Astrocyte of the cerebellum (primary cell): Measurements from ENCODE around the gene SGSM1.

Source experiments
- DNase-seq: peaks from one replicate; pipeline ENCODE4 v3.0.0-alpha.2; 2011; ENCODE audit warnings: low read depth
- H3K4me3 ChIP-seq: 2 replicates; pipeline ENCODE4 v1.5.1; 2011; ENCODE audit warnings: mild to moderate bottlenecking, low read depth, low read length, moderate library complexity
- in situ Hi-C: cut with HindIII; loops from 2 replicates; pipeline ENCODE4 v1.10.0; 2017; ENCODE audit warnings: low sequenced_read_pairs
- TF ChIP-seq, protein P1 (sequence below): IDR thresholded peaks from 2 replicates; pipeline ENCODE4 v1.5.1; 2012; ENCODE audit warnings: low read length, low read depth, moderate library complexity, mild to moderate bottlenecking; ENCODE audit errors: missing control alignments

The SGSM1 gene

GRCh38 chr22:24805790-24806662 lies at the start of gene SGSM1:
TSS of gene SGSM1 (plus strand) at chr22:24806211. CDS start at chr22:24806326, 115 bp downstream.
- no peak for DNase-seq
- peak within 1 kb of the TSS; percentile 36 for H3K4me3 ChIP-seq
- TF ChIP-seq, protein P1, sequence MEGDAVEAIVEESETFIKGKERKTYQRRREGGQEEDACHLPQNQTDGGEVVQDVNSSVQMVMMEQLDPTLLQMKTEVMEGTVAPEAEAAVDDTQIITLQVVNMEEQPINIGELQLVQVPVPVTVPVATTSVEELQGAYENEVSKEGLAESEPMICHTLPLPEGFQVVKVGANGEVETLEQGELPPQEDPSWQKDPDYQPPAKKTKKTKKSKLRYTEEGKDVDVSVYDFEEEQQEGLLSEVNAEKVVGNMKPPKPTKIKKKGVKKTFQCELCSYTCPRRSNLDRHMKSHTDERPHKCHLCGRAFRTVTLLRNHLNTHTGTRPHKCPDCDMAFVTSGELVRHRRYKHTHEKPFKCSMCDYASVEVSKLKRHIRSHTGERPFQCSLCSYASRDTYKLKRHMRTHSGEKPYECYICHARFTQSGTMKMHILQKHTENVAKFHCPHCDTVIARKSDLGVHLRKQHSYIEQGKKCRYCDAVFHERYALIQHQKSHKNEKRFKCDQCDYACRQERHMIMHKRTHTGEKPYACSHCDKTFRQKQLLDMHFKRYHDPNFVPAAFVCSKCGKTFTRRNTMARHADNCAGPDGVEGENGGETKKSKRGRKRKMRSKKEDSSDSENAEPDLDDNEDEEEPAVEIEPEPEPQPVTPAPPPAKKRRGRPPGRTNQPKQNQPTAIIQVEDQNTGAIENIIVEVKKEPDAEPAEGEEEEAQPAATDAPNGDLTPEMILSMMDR = no peak
- in situ Hi-C loops = no loop called here

DNA sequence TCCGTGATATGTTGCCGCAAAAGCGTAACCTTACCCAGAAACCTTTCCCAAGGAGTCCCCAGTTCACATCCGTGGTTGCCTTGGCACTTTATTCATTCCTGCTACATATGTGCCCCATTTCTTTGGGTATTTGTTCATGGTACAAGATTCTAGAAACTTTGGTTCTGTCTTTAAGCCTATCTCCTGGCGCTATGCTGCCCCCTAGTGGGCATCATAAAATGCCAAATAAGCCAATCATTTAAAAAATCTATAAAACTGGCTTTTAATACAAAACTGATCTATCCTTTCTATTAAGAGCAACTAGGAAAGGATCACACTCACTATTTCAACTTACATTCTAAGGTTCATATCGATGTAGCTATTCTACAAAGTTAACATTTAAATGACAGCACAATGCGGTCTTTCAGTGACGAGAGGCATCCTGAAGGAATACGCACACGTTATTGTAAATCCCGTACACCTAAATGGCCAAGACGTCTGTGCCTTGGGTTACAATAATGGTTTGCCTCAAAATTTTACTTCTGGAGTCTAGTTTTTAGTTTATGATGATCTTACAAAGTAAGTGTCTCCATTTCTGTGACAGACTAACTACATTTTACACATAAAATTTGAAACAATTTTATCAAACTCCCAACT lies 47.7 kb upstream of the SGSM1 start:
- peak; percentile 31 for DNase-seq
- in situ Hi-C loops = no loop called here
- H3K4me3 ChIP-seq = no peak overlapping the region
- TF ChIP-seq, protein P1 = peak; percentile 70

DNA sequence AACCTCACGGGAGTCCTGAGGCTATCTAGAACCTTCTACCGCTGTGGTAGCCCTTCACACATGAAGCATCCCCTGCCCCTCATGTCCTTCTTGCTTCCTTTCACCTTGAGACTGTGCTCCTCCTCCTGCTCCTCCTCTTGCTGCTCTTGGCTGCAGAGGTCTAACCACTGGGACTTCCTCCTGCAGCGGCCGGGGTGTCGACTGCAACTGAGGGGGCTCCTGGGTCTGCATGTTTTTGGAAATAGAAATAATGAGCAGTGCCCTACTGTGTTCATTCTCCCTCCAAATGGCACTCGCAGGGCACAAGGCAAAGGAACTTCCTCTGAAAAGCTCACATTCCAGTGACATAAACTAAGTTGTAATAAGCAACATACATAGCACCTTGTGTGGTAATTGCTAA lies 46.2 kb upstream of the SGSM1 start:
- H3K4me3 ChIP-seq = no peak overlapping the region
- no peak for DNase-seq
- in situ Hi-C loops = no loop called here
- TF ChIP-seq, protein P1 = no peak

- no peak for DNase-seq
- TF ChIP-seq, protein P1 = no peak
- H3K4me3 ChIP-seq = no peak overlapping the region
- in situ Hi-C loops = no loop called here
Measured at GRCh38 chr22:24760708-24761306, 45.2 kb upstream of the SGSM1 start.

GRCh38 chr22:24761888-24762675 lies 43.9 kb upstream of the SGSM1 start:
- in situ Hi-C loops = no loop called here
- TF ChIP-seq, protein P1 = no peak
- DNase-seq = no peak
- no peak overlapping the region for H3K4me3 ChIP-seq
